HEK293T (cell line): Measurements from ENCODE around the gene TRPC1.

Source experiments
- ARNT ChIP-seq: fragments of 450-650 bp; IDR thresholded peaks from 2 replicates; pipeline ENCODE4 v1.6.1; 2017; ENCODE audit warnings: mild to moderate bottlenecking
- FOXK2 ChIP-seq: fragments of 450-650 bp; IDR thresholded peaks from 2 replicates; pipeline ENCODE4 v1.6.1; 2016; ENCODE audit warnings: mild to moderate bottlenecking
- SP1 ChIP-seq: fragments of 450-650 bp; IDR thresholded peaks from 2 replicates; pipeline ENCODE4 v1.6.1; 2017

DNA sequence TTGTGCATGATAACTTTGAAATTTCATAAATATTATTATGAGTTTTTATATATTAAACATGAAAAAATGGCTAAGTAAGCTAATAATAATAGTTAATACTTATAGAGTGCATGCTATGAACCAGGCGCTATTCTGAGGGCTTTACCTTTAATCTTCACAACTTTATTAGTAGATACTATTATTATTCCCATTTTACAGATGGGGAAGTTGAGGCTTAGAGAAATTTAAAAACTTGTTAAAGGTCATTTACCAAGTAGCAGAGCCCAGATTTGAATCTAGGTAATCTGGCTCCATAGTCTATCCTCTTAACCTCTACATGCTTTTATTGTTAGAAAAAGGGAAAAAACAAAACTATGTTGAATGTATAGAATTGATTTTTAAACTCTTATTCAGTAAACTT lies 60.4 kb downstream of the TRPC1 start:
- no peak for TF ChIP-seq SP1
- no peak for TF ChIP-seq FOXK2
- TF ChIP-seq ARNT, result no peak
